Osteoblast (primary cell): ENCODE results near the gene DNAJC5G. TPM values are rescaled to one million over a fixed set of nuclear protein-coding genes. Genes with fewer than 3 reads are reported as not detected.
"Not testable (repeated sequence)": the region's sequence is repeated elsewhere in the genome, so short reads cannot be mapped to it uniquely, and the experiment has no call there.

Experiments used
- DNase-seq: peaks from one replicate; pipeline ENCODE4 v3.0.0; 2011; ENCODE audit warnings: low spot score, mixed read lengths; ENCODE audit not compliant: insufficient read length; ENCODE audit errors: missing footprints
- H2AFZ ChIP-seq: 2 replicates; pipeline ENCODE4 v1.6.0; 2011; ENCODE audit warnings: mild to moderate bottlenecking, low read length
- H3K27ac ChIP-seq: 2 replicates; pipeline ENCODE4 v1.5.1; 2011; ENCODE audit warnings: mild to moderate bottlenecking, low read depth, low read length, moderate library complexity
- H3K27me3 ChIP-seq: 2 replicates; pipeline ENCODE4 v1.6.0; 2012; ENCODE audit warnings: mild to moderate bottlenecking, control low read depth, inconsistent platforms, low read length, moderate library complexity; ENCODE audit not compliant: insufficient read depth
- H3K36me3 ChIP-seq: 2 replicates; pipeline ENCODE4 v1.5.1; 2011; ENCODE audit warnings: mild to moderate bottlenecking, low read length, control low read depth, moderate library complexity; ENCODE audit not compliant: insufficient read depth
- H3K4me1 ChIP-seq: 2 replicates; pipeline ENCODE4 v1.5.1; 2011; ENCODE audit warnings: mild to moderate bottlenecking, low read length, control low read depth, moderate library complexity; ENCODE audit not compliant: insufficient read depth
- H3K4me2 ChIP-seq: 2 replicates; pipeline ENCODE4 v1.6.0; 2011; ENCODE audit warnings: mild to moderate bottlenecking, low read length; ENCODE audit not compliant: insufficient read depth
- H3K4me3 ChIP-seq: fragments of 200-600 bp; sonication (generic); 3 replicates; pipeline ENCODE4 v1.5.1; 2012; ENCODE audit warnings: mild to moderate bottlenecking, low read length, inconsistent platforms; ENCODE audit not compliant: insufficient read depth
- H3K79me2 ChIP-seq: 2 replicates; pipeline ENCODE4 v1.6.0; 2012; ENCODE audit warnings: mild to moderate bottlenecking, low read length, control low read depth, inconsistent platforms; ENCODE audit not compliant: insufficient read depth
- H3K9me3 ChIP-seq: 2 replicates; pipeline ENCODE4 v1.5.1; 2011; ENCODE audit warnings: low read depth, low read length, control low read depth
- H4K20me1 ChIP-seq: 2 replicates; pipeline ENCODE4 v1.6.0; 2012; ENCODE audit warnings: mild to moderate bottlenecking, low read length, control low read depth; ENCODE audit not compliant: insufficient read depth
- CTCF ChIP-seq: IDR thresholded peaks from 2 replicates; pipeline ENCODE4 v1.5.1; 2011; ENCODE audit warnings: mild to moderate bottlenecking, low read depth, low read length, moderate library complexity; ENCODE audit errors: extremely low read depth
- total RNA-seq: library from RNA; depleted of rRNA; stranded (reverse); fragments of >200 nt; gene quantifications from 2 replicates; pipeline ENCODE4 v1.2.3, GENCODE V29; 2012

The DNAJC5G gene
- total RNA-seq, 1 donor: not detected

DNA sequence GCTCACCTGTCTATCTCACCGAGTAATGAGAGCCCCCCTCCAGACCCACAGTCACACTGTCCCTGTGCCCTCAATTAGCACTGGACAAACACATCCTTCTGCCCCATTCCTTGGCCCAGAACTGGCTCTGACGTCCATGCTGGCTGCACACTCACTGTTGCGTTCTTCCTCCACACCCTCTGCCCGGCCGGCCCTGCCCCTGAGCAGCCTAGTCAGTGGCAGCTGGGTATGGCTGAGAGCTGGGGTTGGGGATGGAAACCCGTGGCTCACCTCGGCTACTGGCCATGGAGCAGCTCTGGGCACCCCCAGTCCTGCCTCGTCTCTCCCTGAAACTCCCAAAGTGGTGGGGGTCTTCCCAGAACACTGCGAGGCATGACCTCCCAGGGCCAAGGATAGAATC, 39.5 kb downstream of the DNAJC5G start:
- H3K4me1 ChIP-seq: no peaks in the 10 kb centered on the region
- TF ChIP-seq CTCF: no peak
- no peak overlapping the region for H2AFZ ChIP-seq

GRCh38 chr2:27315122-27315521, 39.9 kb downstream of the DNAJC5G start:
- peak; percentile 70 for DNase-seq
- Histone ChIP-seq H3K4me1 (no peaks in the 10 kb centered on the region), H3K4me2 (no peak overlapping the region), H3K9me3 (no peaks in the 10 kb centered on the region), H3K27ac (no peak overlapping the region), H3K4me3 (no peak overlapping the region), H3K36me3 (peaks cover 24% of the 10 kb centered on the region), H3K79me2 (peaks cover 11% of the 10 kb centered on the region), H4K20me1 (peaks cover 49% of the 10 kb centered on the region), H2AFZ (no peak overlapping the region), H3K27me3 (no peaks in the 10 kb centered on the region)
- TF ChIP-seq CTCF: no peak

More for the DNA sequence above, 39.5 kb downstream of the DNAJC5G start:
- no peaks in the 10 kb centered on the region for H3K27me3 ChIP-seq
- no peaks in the 10 kb centered on the region for H3K9me3 ChIP-seq
- H3K36me3 ChIP-seq: peaks cover 26% of the 10 kb centered on the region
- no peak overlapping the region for H3K4me3 ChIP-seq
- peaks cover 52% of the 10 kb centered on the region for H4K20me1 ChIP-seq
- DNase-seq: peak; percentile 49
- peaks cover 9% of the 10 kb centered on the region for H3K79me2 ChIP-seq
- no peak overlapping the region for H3K27ac ChIP-seq
- no peak overlapping the region for H3K4me2 ChIP-seq

DNA sequence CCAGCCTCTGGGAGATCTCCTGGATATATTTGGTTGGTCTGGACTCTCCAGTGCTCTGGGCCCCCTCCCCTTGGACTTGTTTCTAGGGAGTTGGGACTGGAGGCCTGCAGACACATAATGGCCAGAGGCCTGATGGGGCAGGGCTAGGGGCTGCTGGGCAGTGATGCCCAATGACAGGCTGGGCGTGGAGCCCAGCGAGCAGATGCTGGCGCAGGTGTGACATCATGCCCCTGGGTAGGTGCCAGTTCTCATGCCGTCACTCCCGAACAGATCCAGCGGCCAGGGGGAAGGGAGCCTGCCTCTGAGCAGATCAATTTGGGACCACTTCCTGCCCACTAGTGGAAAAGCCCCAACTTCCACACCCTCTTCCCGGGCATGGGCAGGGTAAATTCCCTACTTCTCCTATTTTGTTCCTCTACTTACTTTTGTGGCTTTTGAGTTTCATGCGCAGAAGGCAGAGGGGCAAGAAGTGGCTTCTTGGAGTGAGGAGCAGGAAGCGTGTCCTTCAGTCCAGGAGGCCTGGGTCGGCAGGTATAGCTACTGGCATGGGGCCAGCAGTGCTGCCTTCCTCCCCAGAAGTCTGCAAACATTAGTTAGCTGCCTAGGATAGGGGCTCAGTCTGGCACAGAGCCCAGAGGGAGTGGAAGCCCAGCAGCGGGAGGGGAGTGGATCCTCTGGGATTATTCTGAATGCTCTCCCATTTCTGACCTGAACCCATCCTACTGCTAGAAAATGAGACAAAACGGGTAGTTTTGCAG, 41.6 kb downstream of the DNAJC5G start:
- TF ChIP-seq CTCF: no peak
- H2AFZ ChIP-seq: no peak overlapping the region
- peaks cover 14% of the 10 kb centered on the region for H3K4me1 ChIP-seq
- H3K4me3 ChIP-seq: no peak overlapping the region
- no peaks in the 10 kb centered on the region for H3K27me3 ChIP-seq
- peaks cover 20% of the 10 kb centered on the region for H3K36me3 ChIP-seq
- H3K79me2 ChIP-seq: peaks cover 18% of the 10 kb centered on the region
- no peak overlapping the region for H3K27ac ChIP-seq
- peaks cover 47% of the 10 kb centered on the region for H4K20me1 ChIP-seq
- no peak overlapping the region for H3K4me2 ChIP-seq
- H3K9me3 ChIP-seq: no peaks in the 10 kb centered on the region
- peak; percentile 58 for DNase-seq

- H2AFZ ChIP-seq, DNase-seq, H3K4me2 ChIP-seq, H3K9me3 ChIP-seq, H3K27me3 ChIP-seq, H3K27ac ChIP-seq, H3K4me3 ChIP-seq: not testable (repeated sequence)
- Histone ChIP-seq H3K36me3 (peaks cover 15% of the 10 kb centered on the region), H3K79me2 (peaks cover 31% of the 10 kb centered on the region), H4K20me1 (peaks cover 28% of the 10 kb centered on the region), H3K4me1 (peaks cover 28% of the 10 kb centered on the region)
Measured at GRCh38 chr2:27319839-27320238, 44.6 kb downstream of the DNAJC5G start.
